H1 (cell line): ENCODE data around the gene MC4R.

Experiments
- CTCF ChIP-seq, 3 experiments: IDR thresholded peaks; 1 replicate in 2 of 3; 2 replicates in 1 of 3; pipeline versions ENCODE4 v1.5.1 to v1.6.1; 2011; ENCODE audit warnings: low read length in 3 of 3, mild to moderate bottlenecking in 3 of 3, inconsistent platforms in 2 of 3, low read depth in 1 of 3, moderate library complexity in 1 of 3; ENCODE audit not compliant: insufficient read depth in 1 of 3; ENCODE audit errors: control extremely low read depth in 1 of 3
- EP300 ChIP-seq, 2 experiments: IDR thresholded peaks; 1 replicate in 1 of 2; 2 replicates in 1 of 2; pipeline ENCODE4 v1.6.1; 2011 to 2012; ENCODE audit warnings: low read depth in 2 of 2, low read length in 2 of 2, mild to moderate bottlenecking in 2 of 2, borderline replicate concordance in 1 of 2, inconsistent platforms in 1 of 2, moderate library complexity in 1 of 2
- EZH2 ChIP-seq: fragments of 200-600 bp; sonication (generic); IDR thresholded peaks from 2 replicates; pipeline ENCODE4 v1.7.1; 2012; ENCODE audit warnings: low read depth, mild to moderate bottlenecking, moderate library complexity, low read length, inconsistent platforms; ENCODE audit not compliant: severe bottlenecking
- FOSL1 ChIP-seq: IDR thresholded peaks from 2 replicates; pipeline ENCODE4 v1.6.1; 2011; ENCODE audit warnings: mild to moderate bottlenecking, low read depth, low read length, moderate library complexity; ENCODE audit not compliant: insufficient read depth
- JUND ChIP-seq: IDR thresholded peaks from 2 replicates; pipeline ENCODE4 v1.6.1; 2011; ENCODE audit warnings: mild to moderate bottlenecking, improper control_type of control experiment, low read length
- POLR2A ChIP-seq, 2 experiments: IDR thresholded peaks; 1 replicate in 1 of 2; 2 replicates in 1 of 2; pipeline ENCODE4 v1.6.1; 2011; ENCODE audit warnings: low read depth in 2 of 2, low read length in 2 of 2, mild to moderate bottlenecking in 2 of 2; ENCODE audit errors: control extremely low read depth in 1 of 2
- RXRA ChIP-seq: IDR thresholded peaks from 2 replicates; pipeline ENCODE4 v1.6.1; 2011; ENCODE audit warnings: low read depth, mild to moderate bottlenecking, low read length, moderate library complexity; ENCODE audit not compliant: insufficient read depth
- SIN3A ChIP-seq, 2 experiments: IDR thresholded peaks in 1 of 2; conservative IDR thresholded peaks in 1 of 2; 2 replicates each; pipeline ENCODE4 v1.6.1; 2011 to 2012; ENCODE audit warnings: low read length in 2 of 2, improper control_type of control experiment in 1 of 2, low read depth in 1 of 2, mild to moderate bottlenecking in 1 of 2

GRCh38 chr18:60413944-60414547 lies 41.5 kb upstream of the MC4R start:
- TF ChIP-seq EP300 (IDR thresholded peaks at IDR 0.05; ENCODE audit: borderline replicate concordance in 1 of 2, low read depth in 2 of 2, low read length in 2 of 2) (no peak), EZH2 (no peak), SIN3A (conservative IDR thresholded peaks at IDR 0.05 in 1 of 2, IDR thresholded peaks at IDR 0.05 in 1 of 2; ENCODE audit: low read depth in 1 of 2, low read length in 2 of 2) (no peak), RXRA (no peak), POLR2A (IDR thresholded peaks at IDR 0.05; ENCODE audit: control extremely low read depth in 1 of 2, low read depth in 2 of 2, low read length in 2 of 2) (no peak), CTCF (IDR thresholded peaks at IDR 0.05; ENCODE audit: control extremely low read depth in 1 of 3, insufficient read depth in 1 of 3, low read depth in 1 of 3, low read length in 3 of 3) (peak; percentile 63 to 73 (median 72)), JUND (no peak), FOSL1 (no peak)
